Caco-2 (cell line): ENCODE measurements around the gene ZBTB7A. TPM values are rescaled to one million over a fixed set of nuclear protein-coding genes. Genes with fewer than 3 reads are reported as not detected.

Experiments used
- BruUV-seq: library from RNA; stranded (reverse); fragments of 400-500 nt; replicated peaks from 2 replicates; lab custom pipeline; 2021; lab: Mats Ljungman, UMichigan
- CTCF ChIA-PET: fragments of 300-600 bp; sonication (Branson Sonifier 250); formaldehyde crosslinking; loops from one replicate; lab custom pipeline; 2022; ENCODE audit warnings: antibody characterized with exemption; lab: Charles Lee
- POLR2A ChIA-PET: fragments of 300-600 bp; sonication (Branson Sonifier 250); formaldehyde crosslinking; loops from one replicate; lab custom pipeline; 2022; ENCODE audit warnings: antibody characterized with exemption; lab: Charles Lee
- DNase-seq, 2 experiments: peaks; one replicate each; pipeline versions ENCODE4 v3.0.0 to v3.0.0-alpha.2; 2020 to 2022
- H3K27me3 ChIP-seq: replicated peaks from 2 replicates; pipeline ENCODE4 v1.6.0; 2011; ENCODE audit warnings: low read length; ENCODE audit not compliant: control insufficient read depth, insufficient read depth
- H3K36me3 ChIP-seq: 2 replicates; pipeline ENCODE4 v1.5.1; 2011; ENCODE audit warnings: low read length; ENCODE audit not compliant: control insufficient read depth, insufficient read depth
- H3K4me1 ChIP-seq: fragments of 250-450 bp; sonication (Bioruptor Pico); 2 replicates; pipeline ENCODE4 v1.5.1; 2020; ENCODE audit warnings: mild to moderate bottlenecking
- H3K4me3 ChIP-seq: 2 replicates; pipeline ENCODE4 v1.5.1; 2011; ENCODE audit warnings: low read depth, mild to moderate bottlenecking, control low read depth, low read length
- H3K9me3 ChIP-seq: fragments of 250-450 bp; sonication (Bioruptor Pico); 2 replicates; pipeline ENCODE4 v1.5.1; 2020; ENCODE audit warnings: mild to moderate bottlenecking, moderate library complexity
- H3K27ac Mint-ChIP-seq: one replicate; pipeline ENCODE4 v1.8.0; 2022; ENCODE audit warnings: mixed read lengths; ENCODE audit not compliant: unreplicated experiment
- H3K27me3 Mint-ChIP-seq: one replicate; pipeline ENCODE4 v1.8.0; 2022; ENCODE audit warnings: mixed read lengths; ENCODE audit not compliant: insufficient read depth, unreplicated experiment
- H3K36me3 Mint-ChIP-seq: one replicate; pipeline ENCODE4 v1.8.0; 2022; ENCODE audit warnings: mild to moderate bottlenecking, mixed read lengths; ENCODE audit not compliant: insufficient read depth, unreplicated experiment
- H3K4me1 Mint-ChIP-seq: one replicate; pipeline ENCODE4 v1.8.0; 2022; ENCODE audit warnings: low read depth, mixed read lengths; ENCODE audit not compliant: unreplicated experiment
- H3K4me3 Mint-ChIP-seq: one replicate; pipeline ENCODE4 v1.8.0; 2022; ENCODE audit warnings: mild to moderate bottlenecking, moderate library complexity, mixed read lengths; ENCODE audit not compliant: unreplicated experiment
- H3K9me3 Mint-ChIP-seq: one replicate; pipeline ENCODE4 v1.8.0; 2022; ENCODE audit warnings: mixed read lengths; ENCODE audit not compliant: unreplicated experiment
- intact Hi-C: fragments of 100-400 bp; cut with micrococcal nuclease; formaldehyde crosslinking; loops from one replicate; pipeline ENCODE4 v1.10.0; 2022; ENCODE audit not compliant: unreplicated experiment
- total RNA-seq: library from RNA; stranded (reverse); gene quantifications from 2 replicates; pipeline ENCODE4 v1.2.3, GENCODE V29; 2022
- TF ChIP-seq, protein P1 (sequence below), 2 experiments: fragments of 200-600 bp in 1 of 2; IDR thresholded peaks; 1 replicate in 1 of 2; 2 replicates in 1 of 2; pipeline versions ENCODE4 v1.5.1 to v1.8.0; 2011 to 2022; ENCODE audit warnings: antibody characterized with exemption in 1 of 2, control low read depth in 1 of 2, inconsistent platforms in 1 of 2, low read depth in 1 of 2, low read length in 1 of 2, mild to moderate bottlenecking in 1 of 2, moderate library complexity in 1 of 2; ENCODE audit not compliant: insufficient read depth in 1 of 2, severe bottlenecking in 1 of 2, unreplicated experiment in 1 of 2

The ZBTB7A gene
- total RNA-seq, 1 experiment from 2014 or later = 11.9 TPM

DNA sequence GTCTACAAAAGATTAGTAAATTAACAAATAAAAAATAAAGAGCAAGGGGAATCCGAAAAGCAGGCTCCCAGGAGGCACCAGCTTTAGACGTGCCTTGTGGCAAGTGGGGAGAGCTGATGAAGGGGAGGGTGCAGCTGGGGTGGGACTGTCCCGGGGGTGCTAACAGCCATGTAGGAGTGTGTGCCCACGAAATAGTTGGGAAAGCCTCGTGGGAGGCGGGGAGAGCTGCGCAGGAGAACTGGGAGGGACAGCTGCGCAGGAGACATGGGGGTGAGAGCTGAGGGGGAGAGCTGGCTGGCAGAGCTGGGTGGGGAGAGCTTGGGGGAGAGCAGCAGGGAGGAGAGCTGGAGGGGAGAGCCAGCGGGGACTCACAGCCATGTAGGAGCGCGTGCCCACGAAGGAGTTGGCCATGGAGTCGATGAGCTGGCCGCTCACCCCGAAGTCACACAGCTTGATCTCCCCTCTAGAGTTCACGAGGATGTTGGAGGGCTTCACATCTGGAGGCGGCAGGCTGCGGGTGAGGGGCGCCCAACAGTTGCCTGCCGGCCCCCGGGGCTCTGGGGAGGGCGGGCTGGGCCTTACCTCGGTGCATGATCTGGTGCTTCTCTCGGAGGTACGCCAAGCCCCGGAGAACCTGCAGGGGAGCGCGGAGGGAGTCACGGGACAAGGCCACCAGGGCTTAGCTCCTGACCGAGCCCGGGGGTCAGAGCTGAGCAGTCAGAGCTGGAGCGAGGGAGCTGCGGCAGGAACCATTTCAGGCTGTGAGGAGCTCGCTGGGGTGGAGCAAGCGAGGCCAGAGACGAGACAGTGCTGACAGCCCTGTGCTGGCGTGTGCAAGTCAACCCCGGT, 34.2 kb upstream of the ZBTB7A start:
- Mint-ChIP-seq H3K36me3 (peaks cover 23% of the 10 kb centered on the region), H3K27ac (no peak overlapping the region), H3K27me3 (no peaks in the 10 kb centered on the region), H3K4me1 (no peaks in the 10 kb centered on the region), H3K4me3 (no peak overlapping the region), H3K9me3 (no peaks in the 10 kb centered on the region)
- H3K36me3 ChIP-seq = no peaks in the 10 kb centered on the region; the same call in 1 of the 2 replicates
- H3K9me3 ChIP-seq = no peaks in the 10 kb centered on the region
- CTCF ChIA-PET = no interaction called here
- TF ChIP-seq, protein P1, sequence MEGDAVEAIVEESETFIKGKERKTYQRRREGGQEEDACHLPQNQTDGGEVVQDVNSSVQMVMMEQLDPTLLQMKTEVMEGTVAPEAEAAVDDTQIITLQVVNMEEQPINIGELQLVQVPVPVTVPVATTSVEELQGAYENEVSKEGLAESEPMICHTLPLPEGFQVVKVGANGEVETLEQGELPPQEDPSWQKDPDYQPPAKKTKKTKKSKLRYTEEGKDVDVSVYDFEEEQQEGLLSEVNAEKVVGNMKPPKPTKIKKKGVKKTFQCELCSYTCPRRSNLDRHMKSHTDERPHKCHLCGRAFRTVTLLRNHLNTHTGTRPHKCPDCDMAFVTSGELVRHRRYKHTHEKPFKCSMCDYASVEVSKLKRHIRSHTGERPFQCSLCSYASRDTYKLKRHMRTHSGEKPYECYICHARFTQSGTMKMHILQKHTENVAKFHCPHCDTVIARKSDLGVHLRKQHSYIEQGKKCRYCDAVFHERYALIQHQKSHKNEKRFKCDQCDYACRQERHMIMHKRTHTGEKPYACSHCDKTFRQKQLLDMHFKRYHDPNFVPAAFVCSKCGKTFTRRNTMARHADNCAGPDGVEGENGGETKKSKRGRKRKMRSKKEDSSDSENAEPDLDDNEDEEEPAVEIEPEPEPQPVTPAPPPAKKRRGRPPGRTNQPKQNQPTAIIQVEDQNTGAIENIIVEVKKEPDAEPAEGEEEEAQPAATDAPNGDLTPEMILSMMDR (IDR thresholded peaks at IDR 0.05; ENCODE audit: insufficient read depth in 1 of 2, low read depth in 1 of 2, low read length in 1 of 2, severe bottlenecking in 1 of 2, unreplicated experiment in 1 of 2) = no peak
- POLR2A ChIA-PET = interaction anchor here (0.6 kb wide), 1 partner anchor 1597 kb away, joined by 4 read pairs; no protein-coding TSS in a partner anchor
- H3K27me3 ChIP-seq = no peaks in the 10 kb centered on the region
- no peaks in the 10 kb centered on the region for H3K4me1 ChIP-seq
- no peak for DNase-seq
- no peak overlapping the region for H3K4me3 ChIP-seq
- BruUV-seq = no TSS peak
- intact Hi-C loops = no loop called here

- H3K27me3 ChIP-seq = no peaks in the 10 kb centered on the region
- intact Hi-C loops = no loop called here
- Mint-ChIP-seq H3K27me3 (no peaks in the 10 kb centered on the region), H3K9me3 (no peaks in the 10 kb centered on the region), H3K4me1 (no peaks in the 10 kb centered on the region), H3K36me3 (peaks cover 19% of the 10 kb centered on the region), H3K4me3 (no peak overlapping the region), H3K27ac (no peak overlapping the region)
- no peaks in the 10 kb centered on the region; the same call in 1 of the 2 replicates for H3K36me3 ChIP-seq
- no peaks in the 10 kb centered on the region for H3K9me3 ChIP-seq
- POLR2A ChIA-PET = no interaction called here
- H3K4me3 ChIP-seq = no peak overlapping the region
- CTCF ChIA-PET = interaction anchor here (0.6 kb wide), 1 partner anchor 70 kb away, joined by 3 read pairs; no protein-coding TSS in a partner anchor
- no peak for DNase-seq
- TF ChIP-seq, protein P1 (IDR thresholded peaks at IDR 0.05; ENCODE audit: insufficient read depth in 1 of 2, low read depth in 1 of 2, low read length in 1 of 2, severe bottlenecking in 1 of 2, unreplicated experiment in 1 of 2) = no peak
- H3K4me1 ChIP-seq = no peaks in the 10 kb centered on the region
- no TSS peak for BruUV-seq
Measured at GRCh38 chr19:4099041-4099764, 32.5 kb upstream of the ZBTB7A start.

DNA sequence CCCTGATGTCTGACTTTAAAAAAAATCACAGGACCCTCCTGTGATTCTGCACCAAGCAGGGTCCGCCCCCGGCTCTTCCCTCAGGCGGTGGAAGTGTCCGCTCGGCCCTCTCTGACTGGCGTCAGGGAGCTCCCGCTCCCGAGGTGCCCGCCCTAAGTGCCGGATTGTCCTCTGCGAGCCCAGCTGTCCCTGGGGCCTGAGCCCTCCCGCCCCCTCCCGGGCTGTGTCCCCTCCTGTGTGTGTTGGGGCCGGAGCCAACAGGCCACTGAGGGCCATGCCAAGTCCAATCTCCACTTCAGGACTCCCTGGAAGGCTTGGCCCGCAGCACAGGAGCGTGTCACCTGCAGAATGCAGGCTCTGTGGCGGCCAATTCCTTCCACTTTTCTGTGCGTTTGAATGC, 31.8 kb upstream of the ZBTB7A start:
- Histone ChIP-seq H3K27me3 (no peaks in the 10 kb centered on the region), H3K4me3 (no peak overlapping the region), H3K4me1 (no peaks in the 10 kb centered on the region), H3K9me3 (no peaks in the 10 kb centered on the region), H3K36me3 (no peaks in the 10 kb centered on the region; the same call in 1 of the 2 replicates)
- intact Hi-C loops = no loop called here
- no peaks in the 10 kb centered on the region for H3K27me3 Mint-ChIP-seq
- H3K9me3 Mint-ChIP-seq = no peaks in the 10 kb centered on the region
- no TSS peak for BruUV-seq
- TF ChIP-seq, protein P1 (IDR thresholded peaks at IDR 0.05; ENCODE audit: insufficient read depth in 1 of 2, low read depth in 1 of 2, low read length in 1 of 2, severe bottlenecking in 1 of 2, unreplicated experiment in 1 of 2) = no peak
- peaks cover 24% of the 10 kb centered on the region for H3K36me3 Mint-ChIP-seq
- H3K27ac Mint-ChIP-seq = no peak overlapping the region
- DNase-seq = no peak
- POLR2A ChIA-PET = no interaction called here
- no peaks in the 10 kb centered on the region for H3K4me1 Mint-ChIP-seq
- H3K4me3 Mint-ChIP-seq = no peak overlapping the region
- CTCF ChIA-PET = interaction anchor here (0.6 kb wide), 1 partner anchor 69 kb away, joined by 3 read pairs; no protein-coding TSS in a partner anchor
